HUDEP-2 (cell line): ENCODE results near the gene CYP19A1.

Experiments
- DNase-seq, 76 experiments: peaks; one replicate each; lab custom pipeline; 2025; ENCODE audit not compliant: unreplicated experiment in 76 of 76; lab: John Stamatoyannopoulos, UW

CYP19A1 gene

DNA sequence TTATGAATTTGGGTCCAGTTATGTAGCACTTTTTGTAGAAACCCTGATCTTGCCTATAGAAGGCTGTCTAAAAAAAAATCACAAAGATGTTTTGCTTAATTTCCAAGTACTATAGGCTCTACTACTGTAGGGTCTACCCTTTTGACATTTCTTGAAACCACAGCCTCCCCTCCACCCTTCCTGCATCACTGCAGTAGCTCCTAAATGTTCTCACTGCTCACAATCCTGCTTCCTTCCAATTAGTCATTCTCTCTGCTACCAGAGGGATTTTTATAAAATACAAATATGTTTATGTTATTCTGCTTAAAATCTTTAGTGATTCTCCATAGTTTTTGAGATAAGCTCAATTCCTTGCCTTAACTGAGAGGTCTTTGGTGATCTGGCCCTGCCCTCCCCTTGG lies 114.0 kb downstream of the CYP19A1 start:
- DNase-seq = no peak

DNA sequence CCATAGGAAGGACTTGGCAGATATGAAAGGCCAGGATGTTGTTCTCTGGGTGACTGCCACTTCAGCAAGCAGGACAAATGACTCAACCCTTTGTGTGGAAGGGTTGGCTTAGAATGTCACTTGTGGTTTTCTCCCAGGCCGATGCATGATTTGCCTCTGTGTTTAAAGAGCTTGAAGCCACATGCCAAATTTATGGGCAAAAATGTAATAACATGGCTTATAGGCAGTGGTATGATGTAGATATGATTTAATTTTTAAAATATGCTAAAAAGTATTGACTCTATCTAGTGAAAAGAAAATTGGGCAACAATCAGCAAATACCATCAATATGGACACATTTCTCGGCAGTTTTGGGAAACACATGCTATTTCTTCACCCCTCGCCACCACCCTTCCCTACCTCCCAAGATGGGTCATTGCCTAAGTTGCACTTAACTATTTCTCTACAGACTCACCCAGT lies 114.6 kb downstream of the CYP19A1 start:
- DNase-seq = no peak

- DNase-seq = no peak
Measured at GRCh38 chr15:51218299-51218938, 120.0 kb downstream of the CYP19A1 start.

DNA sequence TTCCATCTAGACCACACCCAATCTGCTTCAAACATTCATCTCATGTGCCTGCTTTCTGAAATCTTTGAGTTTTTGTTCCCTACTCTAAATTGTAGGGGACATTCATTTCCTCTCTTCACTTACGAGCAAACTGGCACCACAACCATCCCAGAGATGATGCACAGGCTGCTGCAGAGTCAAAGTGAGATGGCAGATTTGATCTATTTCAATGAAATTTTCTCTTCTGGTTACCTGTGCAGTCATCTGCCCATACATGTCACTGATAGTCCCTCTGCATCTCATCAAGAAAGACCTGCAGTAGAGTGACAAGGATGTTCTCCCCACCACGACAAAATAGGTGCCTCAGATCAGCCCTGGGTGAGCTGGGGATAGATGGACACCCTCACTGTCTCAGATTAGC lies 125.5 kb downstream of the CYP19A1 start:
- no peak for DNase-seq

DNA sequence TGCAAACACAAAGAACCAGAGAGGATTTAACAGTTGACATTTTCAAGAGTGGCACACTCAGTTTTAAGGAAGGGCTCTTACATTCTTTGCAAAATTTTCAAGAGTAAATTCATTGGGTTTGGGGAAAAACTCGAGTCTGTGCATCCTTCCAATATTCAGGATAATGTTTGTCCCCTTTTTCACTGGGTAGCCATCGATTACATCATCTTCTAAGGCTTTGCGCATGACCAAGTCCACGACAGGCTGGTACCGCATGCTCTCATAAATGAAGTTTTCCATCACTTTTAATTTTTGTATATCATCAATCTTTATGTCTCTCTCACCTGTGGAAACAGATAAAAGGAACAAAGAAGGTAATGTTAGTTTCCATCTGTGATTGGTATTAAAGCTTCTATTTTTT lies 126.2 kb downstream of the CYP19A1 start:
- DNase-seq = no peak

GRCh38 chr15:51205050-51205975 lies 133.1 kb downstream of the CYP19A1 start:
- no peak for DNase-seq

- no peak for DNase-seq
Measured at GRCh38 chr15:51203797-51204196, 134.6 kb downstream of the CYP19A1 start.

- no peak for DNase-seq
Measured at GRCh38 chr15:51202783-51203182, 135.6 kb downstream of the CYP19A1 start.

GRCh38 chr15:51201581-51201980 lies 136.8 kb downstream of the CYP19A1 start:
- no peak for DNase-seq

- DNase-seq = no peak
Measured at GRCh38 chr15:51200792-51201191, 137.6 kb downstream of the CYP19A1 start.

DNA sequence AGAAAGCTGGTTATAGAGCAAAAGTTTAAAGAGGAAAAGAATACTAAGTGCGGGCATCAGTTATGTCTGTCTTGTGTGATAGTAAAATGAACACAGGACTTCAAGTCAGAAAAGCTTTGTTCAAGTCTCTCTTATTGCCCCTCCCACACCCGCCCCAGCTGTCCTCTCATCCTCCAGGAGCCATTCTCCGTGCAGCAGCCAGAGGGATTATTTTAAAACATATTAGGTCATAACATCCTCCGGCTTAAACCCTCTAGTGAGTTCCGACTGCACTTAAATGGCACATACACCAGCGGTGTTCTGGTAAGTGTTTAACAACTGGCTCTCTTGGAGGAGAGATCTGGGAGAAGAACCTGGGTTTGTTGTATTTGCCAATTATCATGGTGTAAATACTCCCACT lies 138.9 kb downstream of the CYP19A1 start:
- DNase-seq = no peak

- no peak for DNase-seq
Measured at GRCh38 chr15:51198701-51199232, 139.6 kb downstream of the CYP19A1 start.

DNA sequence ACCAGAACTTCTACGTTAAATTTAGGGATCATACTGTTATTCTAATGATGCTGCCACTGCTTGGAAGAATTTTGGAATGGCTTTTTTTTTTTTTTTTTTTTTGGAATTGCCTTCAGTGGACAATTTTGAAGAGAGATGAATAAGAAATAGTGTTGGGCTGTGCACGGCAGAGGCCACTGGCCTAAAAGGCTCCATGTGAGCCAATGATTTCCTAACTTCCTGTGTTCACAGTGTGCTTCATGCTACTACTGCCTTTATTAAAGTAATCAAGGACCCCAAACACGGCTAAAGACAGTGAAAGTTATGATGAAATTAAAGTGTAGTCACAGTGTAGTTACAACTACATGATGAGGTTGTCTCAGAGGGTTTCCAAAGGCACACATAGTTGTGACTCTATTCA lies 142.9 kb downstream of the CYP19A1 start:
- DNase-seq = no peak

DNA sequence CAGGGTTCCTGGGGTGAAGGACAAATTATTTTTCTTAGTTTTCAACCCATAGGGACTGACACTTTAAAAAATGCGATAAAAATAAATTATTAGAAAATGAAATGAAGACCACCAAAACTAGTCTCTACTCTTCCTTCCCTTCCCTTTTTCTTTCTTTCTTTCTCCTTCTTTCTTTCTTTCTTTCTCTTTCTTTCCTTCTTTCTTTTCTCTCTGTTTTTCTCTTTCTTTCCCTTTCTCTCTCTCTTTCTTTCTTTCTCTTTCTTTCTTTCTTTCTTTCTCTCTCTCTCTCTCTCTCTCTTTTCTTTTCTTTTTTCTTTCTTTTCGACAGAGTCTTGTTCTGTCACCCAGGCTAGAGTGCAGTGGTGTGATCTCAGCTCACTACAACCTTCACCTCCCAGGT lies 144.4 kb downstream of the CYP19A1 start:
- DNase-seq = no peak

GRCh38 chr15:51193526-51193925 lies 144.9 kb downstream of the CYP19A1 start:
- DNase-seq = no peak

GRCh38 chr15:51192521-51193280 lies 145.7 kb downstream of the CYP19A1 start:
- DNase-seq = peak in 73 of 76 experiments; percentile 3 to 87 (median 64)

GRCh38 chr15:51191766-51192165 lies 146.6 kb downstream of the CYP19A1 start:
- no peak for DNase-seq

- no peak for DNase-seq
Measured at GRCh38 chr15:51191072-51191670, 147.2 kb downstream of the CYP19A1 start.

- DNase-seq = no peak
Measured at GRCh38 chr15:51190424-51191068, 147.8 kb downstream of the CYP19A1 start.
